GM20431 (cell line): ENCODE measurements around the gene PUM1.
"Not testable (repeated sequence)": the region's sequence is repeated elsewhere in the genome, so short reads cannot be mapped to it uniquely, and the experiment has no call there.

ENCODE experiments used
- in situ Hi-C: fragments of 300-500 bp; cut with MseI, MboI; formaldehyde crosslinking; loops from one replicate; pipeline ENCODE4 v1.15.0; 2020; ENCODE audit warnings: low sequenced_read_pairs; ENCODE audit not compliant: unreplicated experiment

Gene PUM1

GRCh38 chr1:30935758-30936157 is 129.8 kb downstream of the PUM1 start:
- in situ Hi-C loops, result not testable (repeated sequence)

GRCh38 chr1:30934613-30935012 is 130.9 kb downstream of the PUM1 start:
- in situ Hi-C loops, result no loop called here

GRCh38 chr1:30933874-30934252 is 131.7 kb downstream of the PUM1 start:
- in situ Hi-C loops, result no loop called here

GRCh38 chr1:30930631-30931173 is 134.8 kb downstream of the PUM1 start:
- in situ Hi-C loops, result no loop called here

- in situ Hi-C loops, result no loop called here
These were observed 135.5 kb downstream of the PUM1 start for GRCh38 chr1:30929944-30930525.

GRCh38 chr1:30929135-30929889 is 136.2 kb downstream of the PUM1 start:
- in situ Hi-C loops, result no loop called here

GRCh38 chr1:30928789-30929134 is 136.8 kb downstream of the PUM1 start:
- in situ Hi-C loops, result no loop called here

- in situ Hi-C loops, result no loop called here
These were observed 137.3 kb downstream of the PUM1 start for GRCh38 chr1:30928171-30928570.

- in situ Hi-C loops, result no loop called here
These were observed 138.1 kb downstream of the PUM1 start for GRCh38 chr1:30927448-30927847.

- in situ Hi-C loops, result no loop called here
These were observed 141.9 kb downstream of the PUM1 start for GRCh38 chr1:30923597-30923996.

- in situ Hi-C loops, result no loop called here
These were observed 144.7 kb downstream of the PUM1 start for GRCh38 chr1:30920827-30921226.

GRCh38 chr1:30919025-30919881 is 146.3 kb downstream of the PUM1 start:
- in situ Hi-C loops, result loop anchor here (10.0 kb wide), 1 partner anchor 194 kb away; the partner anchor contains the start of gene MATN1

- in situ Hi-C loops, result loop anchor here (10.0 kb wide), 1 partner anchor 191 kb away; the partner anchor contains the start of gene MATN1
These were observed 149.2 kb downstream of the PUM1 start for GRCh38 chr1:30916296-30916695.

GRCh38 chr1:30915491-30916230 is 149.9 kb downstream of the PUM1 start:
- in situ Hi-C loops, result loop anchor here (10.0 kb wide), 1 partner anchor 191 kb away; the partner anchor contains the start of gene MATN1

GRCh38 chr1:30914931-30915330 is 150.6 kb downstream of the PUM1 start:
- in situ Hi-C loops, result loop anchor here (5.0 to 10.0 kb wide), 2 partner anchors 113 to 190 kb away; partner anchors contain the start of gene MATN1

- in situ Hi-C loops, result loop anchor here (5.0 to 10.0 kb wide), 2 partner anchors 112 to 190 kb away; partner anchors contain the start of gene MATN1
These were observed 151.0 kb downstream of the PUM1 start for GRCh38 chr1:30914587-30914922.

- in situ Hi-C loops, result loop anchor here (5.0 to 10.0 kb wide), 2 partner anchors 111 to 188 kb away; partner anchors contain the start of gene MATN1
These were observed 152.4 kb downstream of the PUM1 start for GRCh38 chr1:30912913-30913652.

- in situ Hi-C loops, result loop anchor here (5.0 to 10.0 kb wide), 2 partner anchors 110 to 187 kb away; partner anchors contain the start of gene MATN1
These were observed 153.3 kb downstream of the PUM1 start for GRCh38 chr1:30912224-30912623.
